ENCODE data around the gene HECTD2.
"Not testable (repeated sequence)": the region's sequence is repeated elsewhere in the genome, so short reads cannot be mapped to it uniquely, and the experiment has no call there.

HECTD2 gene

GRCh38 chr10:91471602-91472001, 61.5 kb downstream of the HECTD2 start:
- DNase-seq (ENCODE audit: low read depth in 3 of 3, low spot score in 1 of 3): no peak

- DNase-seq (ENCODE audit: low read depth in 3 of 3, low spot score in 1 of 3): no peak
Observed at GRCh38 chr10:91472911-91473310, 62.8 kb downstream of the HECTD2 start.

DNA sequence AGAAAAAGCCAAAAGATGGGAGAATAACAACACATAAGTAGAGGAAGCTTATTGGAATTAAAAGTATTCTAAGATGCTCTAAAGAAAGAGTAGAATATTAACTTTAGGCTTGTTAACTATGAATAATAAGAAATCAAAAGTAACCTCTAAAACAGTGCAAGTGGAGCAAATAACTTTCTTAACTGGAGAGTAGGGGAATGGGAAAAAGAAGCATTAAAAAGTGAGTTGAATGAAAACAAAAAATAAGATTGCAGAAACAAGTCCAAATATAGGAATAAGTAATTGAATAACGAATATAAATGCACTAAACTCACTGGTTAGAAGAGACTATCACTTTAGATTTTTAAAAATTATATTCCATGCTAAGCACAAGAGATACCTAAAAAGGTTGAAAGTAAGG, 63.9 kb downstream of the HECTD2 start:
- no peak for DNase-seq (ENCODE audit: low read depth in 3 of 3, low spot score in 1 of 3)

DNA sequence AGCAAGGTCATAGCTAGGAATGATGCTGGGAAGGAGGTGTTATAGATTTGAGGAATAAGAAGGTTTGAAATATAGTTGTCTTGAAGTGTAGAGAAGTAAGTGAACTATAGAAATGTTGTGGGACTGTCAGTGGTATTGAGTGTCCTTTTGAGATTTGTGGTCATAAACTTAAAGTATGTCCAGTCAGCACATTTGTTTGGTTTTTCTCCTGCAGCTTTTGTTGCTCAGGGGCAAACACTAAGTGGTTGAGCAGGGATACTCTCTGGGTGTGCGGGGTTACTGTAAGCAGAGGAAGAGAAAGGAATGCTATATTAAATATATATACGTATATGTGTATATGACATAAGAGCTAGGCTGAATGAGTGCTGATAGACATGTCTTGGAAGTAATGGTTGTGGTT, 67.1 kb downstream of the HECTD2 start:
- no peak for DNase-seq (ENCODE audit: low read depth in 3 of 3, low spot score in 1 of 3)

DNA sequence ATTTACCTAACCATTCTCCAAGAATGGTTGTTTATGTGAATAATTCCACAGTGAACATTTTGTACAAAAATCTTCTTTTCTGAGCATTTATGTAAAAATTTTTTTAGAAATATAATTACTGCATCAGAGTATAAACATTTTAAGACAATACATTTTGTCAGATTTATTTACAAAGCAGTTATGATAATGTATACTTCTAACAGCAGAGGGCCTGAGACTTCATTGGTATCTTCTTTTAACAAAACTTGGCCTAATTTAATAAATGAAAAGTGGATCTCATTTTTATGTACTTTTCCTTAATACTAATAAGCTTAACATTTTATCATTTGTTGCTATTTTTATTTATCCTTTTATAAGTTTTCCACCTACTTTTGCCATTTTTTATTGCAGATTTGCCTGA, 69.4 kb downstream of the HECTD2 start:
- DNase-seq (ENCODE audit: low read depth in 3 of 3, low spot score in 1 of 3): no peak

- DNase-seq (ENCODE audit: low read depth in 3 of 3, low spot score in 1 of 3): no peak
Observed at GRCh38 chr10:91487911-91488582, 77.9 kb downstream of the HECTD2 start.

- no peak for DNase-seq (ENCODE audit: low read depth in 3 of 3, low spot score in 1 of 3)
Observed at GRCh38 chr10:91493313-91493712, 83.2 kb downstream of the HECTD2 start.

DNA sequence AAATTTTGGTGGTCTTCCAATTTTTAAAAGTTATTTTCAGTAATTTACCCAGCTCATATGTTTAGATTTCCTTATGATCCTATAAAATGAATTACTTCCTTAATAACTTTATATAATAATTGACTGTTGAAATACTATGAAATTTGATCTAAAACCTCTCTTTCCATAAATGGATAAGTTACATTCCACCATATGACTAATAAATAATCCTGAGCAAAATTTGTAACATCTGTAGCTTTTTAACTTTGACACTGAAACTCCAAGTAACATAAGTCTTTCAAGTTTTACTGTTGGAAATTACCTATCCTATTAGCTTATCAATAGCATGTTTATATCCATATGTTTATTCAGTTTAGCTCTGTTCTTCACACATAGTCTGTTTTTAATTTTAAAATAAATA, 85.3 kb downstream of the HECTD2 start:
- no peak for DNase-seq (ENCODE audit: low read depth in 3 of 3, low spot score in 1 of 3)

- no peak for DNase-seq (ENCODE audit: low read depth in 3 of 3, low spot score in 1 of 3)
Observed at GRCh38 chr10:91496016-91496415, 85.9 kb downstream of the HECTD2 start.

DNA sequence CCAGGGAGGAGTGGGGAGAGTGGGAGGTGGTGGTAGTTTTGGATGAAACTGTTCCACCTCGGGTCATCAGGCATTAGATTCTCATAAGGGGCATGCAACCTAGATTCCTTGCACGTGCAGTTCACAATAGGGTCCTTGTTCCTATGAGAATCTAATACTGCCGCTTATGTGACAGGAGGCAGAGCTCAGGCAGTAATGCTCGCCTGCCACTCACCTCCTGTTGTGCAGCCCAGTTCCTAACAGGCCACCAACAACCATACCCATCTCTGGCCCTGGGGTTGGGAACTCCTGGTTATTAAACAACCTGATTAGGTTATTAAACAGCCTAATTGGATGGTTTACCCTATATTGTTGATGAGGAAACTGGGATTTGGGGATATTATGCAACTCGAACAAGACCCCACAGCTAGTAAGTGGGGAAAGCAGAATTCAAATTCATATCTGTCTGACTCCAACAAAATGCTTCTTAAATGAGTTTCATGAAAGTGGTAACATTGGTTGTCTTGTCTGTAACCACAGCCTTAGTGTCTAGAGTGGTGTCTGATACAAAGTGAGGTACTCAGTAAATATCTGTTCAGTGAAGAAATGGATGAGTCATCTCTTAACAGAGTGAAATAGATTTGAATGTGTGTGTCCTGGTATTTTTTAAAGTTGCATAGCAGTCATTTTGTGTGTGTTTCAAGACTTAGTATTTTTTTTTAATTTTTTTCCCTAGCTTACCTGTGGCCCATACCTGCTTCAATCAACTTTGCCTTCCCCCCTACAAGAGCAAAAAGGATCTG, 101.6 kb downstream of the HECTD2 start:
- DNase-seq (ENCODE audit: low read depth in 3 of 3, low spot score in 1 of 3): no peak

DNA sequence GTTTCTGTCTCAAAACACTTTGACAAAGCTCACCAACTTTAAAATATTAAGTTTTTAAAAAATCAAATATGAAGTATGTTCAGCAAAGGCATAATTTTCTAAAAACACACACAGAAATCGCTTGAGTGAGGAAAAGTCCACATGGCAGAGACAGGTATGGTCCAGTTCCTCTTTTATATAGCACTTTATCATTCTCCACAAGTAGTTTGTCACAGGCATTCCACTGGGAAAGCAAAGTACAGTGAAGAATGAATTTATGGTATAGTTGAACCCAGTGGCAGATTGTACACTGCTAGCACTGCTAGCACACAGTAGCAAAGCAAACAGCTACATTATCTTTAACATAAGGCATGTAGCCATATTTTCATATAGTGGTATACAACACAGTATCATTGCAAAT, 102.3 kb downstream of the HECTD2 start:
- DNase-seq (ENCODE audit: low read depth in 3 of 3, low spot score in 1 of 3): no peak

DNA sequence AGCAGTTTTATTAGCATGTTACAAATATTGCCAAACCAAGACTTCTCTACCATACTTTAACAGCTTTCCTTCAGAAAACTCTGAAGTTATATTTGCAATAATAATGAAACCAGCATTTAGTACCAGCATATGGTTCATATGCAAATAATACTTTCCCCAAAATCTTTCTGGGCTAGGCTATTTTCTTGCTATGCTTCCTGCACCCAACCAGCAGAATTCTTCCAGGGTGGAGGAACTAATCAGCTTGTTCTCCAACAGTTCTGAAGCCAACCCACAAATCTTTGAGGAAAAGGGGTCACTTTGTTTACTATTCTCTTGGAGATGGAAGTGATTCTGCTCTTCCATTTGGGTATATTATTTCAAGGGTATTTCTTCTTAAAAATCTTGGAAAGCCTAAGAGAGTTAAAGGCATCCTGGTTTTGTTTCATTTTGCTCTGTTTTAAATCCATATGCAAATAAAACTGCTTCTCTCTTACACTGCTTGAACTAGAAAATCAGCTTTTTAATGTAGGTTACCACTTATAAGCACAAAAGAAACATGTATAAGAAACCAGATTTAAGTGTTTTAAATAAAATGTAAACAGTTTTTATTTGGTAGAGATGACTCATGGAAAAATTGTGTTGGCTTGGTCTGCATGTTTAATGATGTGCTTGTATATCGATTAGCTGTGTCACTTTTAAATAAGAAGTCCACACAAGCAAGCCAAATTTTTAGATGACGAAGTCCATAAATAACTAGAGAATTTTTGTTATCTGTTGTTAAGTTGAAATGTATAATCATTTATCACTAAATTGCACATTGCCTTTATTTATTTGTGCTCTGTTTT, 103.7 kb downstream of the HECTD2 start:
- no peak for DNase-seq (ENCODE audit: low read depth in 3 of 3, low spot score in 1 of 3)

DNA sequence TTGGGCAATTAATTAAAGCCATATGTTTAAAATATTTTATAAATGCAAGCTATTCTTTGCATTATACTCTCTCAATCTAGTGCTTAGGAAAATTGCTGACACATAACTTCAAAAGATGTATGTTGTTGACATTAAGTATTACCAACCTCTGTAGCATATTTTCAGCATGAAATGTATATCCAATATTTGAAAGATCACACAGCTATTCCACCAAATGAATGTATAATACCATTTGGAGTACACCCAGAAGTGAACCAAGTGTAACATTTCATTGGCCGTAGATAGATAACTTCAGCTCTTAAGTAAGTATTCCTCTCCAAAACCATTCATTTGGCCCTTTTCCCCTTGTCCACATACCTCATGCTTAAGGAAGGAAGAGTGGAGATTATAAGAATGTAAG, 104.6 kb downstream of the HECTD2 start:
- no peak for DNase-seq (ENCODE audit: low read depth in 3 of 3, low spot score in 1 of 3)

DNA sequence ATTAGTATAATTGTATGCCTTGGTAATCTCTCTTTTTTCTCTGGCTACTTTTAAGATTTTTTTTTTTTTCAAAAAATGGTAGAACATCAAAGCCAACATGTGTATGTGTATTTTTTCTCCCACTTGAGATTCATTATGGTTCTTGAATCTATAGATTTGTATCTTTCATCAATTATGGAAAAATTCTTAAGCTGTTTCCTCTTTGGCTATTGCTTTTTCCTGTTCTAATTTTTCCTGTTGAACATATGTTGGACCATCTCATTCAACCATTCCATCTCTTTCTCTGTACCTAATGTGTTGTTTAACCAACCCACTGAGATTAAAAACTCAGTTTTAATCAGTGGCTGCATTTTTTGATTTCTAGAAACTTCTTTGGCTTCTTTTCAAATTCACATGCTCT, 107.2 kb downstream of the HECTD2 start:
- DNase-seq (ENCODE audit: low read depth in 3 of 3, low spot score in 1 of 3): no peak

GRCh38 chr10:91519899-91520514, 109.9 kb downstream of the HECTD2 start:
- DNase-seq (ENCODE audit: low read depth in 3 of 3, low spot score in 1 of 3): no peak

GRCh38 chr10:91520661-91521060, 110.5 kb downstream of the HECTD2 start:
- no peak for DNase-seq (ENCODE audit: low read depth in 3 of 3, low spot score in 1 of 3)

DNA sequence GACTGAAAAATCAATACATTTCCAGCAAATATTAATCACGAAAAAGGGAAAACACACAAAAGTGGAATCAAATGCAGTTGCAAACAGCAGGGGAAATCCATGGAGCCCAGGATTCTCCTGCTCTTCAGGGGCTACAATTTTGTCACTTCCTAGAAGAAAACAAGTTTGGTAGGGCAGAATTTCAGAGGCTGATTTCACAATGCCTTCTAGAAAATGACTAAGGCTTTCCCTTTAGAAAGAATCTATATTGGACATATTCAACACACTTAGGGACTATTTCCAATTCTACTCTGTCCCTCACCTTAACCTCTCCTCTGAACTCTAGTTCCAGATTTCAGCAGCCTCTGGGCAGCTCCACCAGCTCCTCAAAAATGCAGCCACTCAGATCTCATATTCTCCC, 111.3 kb downstream of the HECTD2 start:
- DNase-seq (ENCODE audit: low read depth in 3 of 3, low spot score in 1 of 3): no peak

DNA sequence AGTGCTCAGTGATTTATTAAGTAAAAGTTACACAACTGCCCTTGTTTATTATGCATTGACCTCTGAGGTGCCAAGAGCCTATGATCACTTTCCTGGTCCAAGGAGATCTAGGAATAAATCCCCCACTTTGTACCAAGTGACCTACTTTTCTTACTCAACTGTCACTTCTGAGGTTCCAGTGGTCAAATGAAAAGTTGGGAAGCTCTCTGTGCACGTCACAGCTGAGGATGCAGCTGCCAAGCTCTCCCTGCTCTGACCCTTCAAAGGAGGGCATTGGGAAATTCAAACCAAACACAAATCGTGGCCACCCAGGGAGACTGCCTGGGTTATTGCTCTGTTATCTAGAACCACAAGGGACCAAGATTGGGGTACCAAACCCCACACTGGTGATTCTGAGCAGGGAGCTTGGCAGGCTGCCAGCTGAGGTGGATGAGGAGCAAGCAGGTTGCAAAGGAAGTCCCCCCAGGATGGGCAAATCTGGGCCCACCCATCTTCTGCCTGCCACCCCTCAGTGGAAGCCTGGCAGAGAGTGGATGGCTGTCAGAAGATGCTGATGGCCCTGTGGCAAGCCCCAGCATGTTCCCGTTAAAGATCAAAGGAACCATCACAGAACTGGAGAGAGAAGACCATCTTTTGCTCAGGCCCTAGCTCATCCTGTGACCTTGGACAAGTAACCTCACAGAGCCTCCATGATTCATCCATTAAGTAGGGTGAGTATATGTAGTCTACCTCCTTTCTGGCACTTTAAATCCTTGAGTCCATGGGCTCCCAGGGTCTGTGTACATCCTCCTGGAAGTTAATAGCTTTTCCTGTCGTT, 116.0 kb downstream of the HECTD2 start:
- no peak for DNase-seq (ENCODE audit: low read depth in 3 of 3, low spot score in 1 of 3)

DNA sequence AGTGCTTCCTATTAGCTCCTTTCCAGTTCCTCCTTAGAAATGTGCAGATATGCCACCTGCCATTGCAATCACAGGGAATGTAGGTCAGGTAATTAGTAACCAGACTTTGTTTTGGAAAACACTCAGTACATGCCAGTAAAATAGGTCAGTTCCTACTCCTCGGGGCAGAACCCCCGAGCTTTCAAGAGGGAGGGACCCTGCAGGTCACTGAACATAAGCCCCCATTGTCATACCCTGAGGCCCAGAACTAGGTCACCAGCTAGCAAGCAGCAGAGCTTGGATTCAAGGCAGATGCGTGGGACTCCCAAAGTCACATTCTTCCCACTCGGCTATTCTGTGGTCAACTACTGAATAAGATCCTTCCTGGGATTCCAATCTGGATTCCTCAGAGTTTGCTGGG, 117.9 kb downstream of the HECTD2 start:
- DNase-seq (ENCODE audit: low read depth in 3 of 3, low spot score in 1 of 3): no peak

DNA sequence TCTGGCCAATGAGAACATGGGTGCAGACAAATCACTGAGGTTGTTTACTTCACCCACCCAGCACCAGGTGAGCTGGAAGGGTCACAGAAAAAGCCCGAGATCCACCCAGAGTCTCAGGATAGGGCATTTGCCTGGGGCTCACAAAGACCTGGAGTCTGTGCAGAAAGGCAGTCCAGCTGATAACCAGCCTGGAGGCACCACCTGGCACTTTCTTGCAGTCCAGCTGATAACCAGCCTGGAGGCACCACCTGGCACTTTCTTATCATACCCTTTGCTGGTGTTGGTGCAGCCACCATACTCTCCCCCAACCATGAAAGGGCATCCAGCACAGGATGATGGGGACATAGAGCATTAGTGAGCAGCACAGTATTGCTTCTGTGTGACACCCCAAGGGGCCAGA, 118.6 kb downstream of the HECTD2 start:
- no peak for DNase-seq (ENCODE audit: low read depth in 3 of 3, low spot score in 1 of 3)

DNA sequence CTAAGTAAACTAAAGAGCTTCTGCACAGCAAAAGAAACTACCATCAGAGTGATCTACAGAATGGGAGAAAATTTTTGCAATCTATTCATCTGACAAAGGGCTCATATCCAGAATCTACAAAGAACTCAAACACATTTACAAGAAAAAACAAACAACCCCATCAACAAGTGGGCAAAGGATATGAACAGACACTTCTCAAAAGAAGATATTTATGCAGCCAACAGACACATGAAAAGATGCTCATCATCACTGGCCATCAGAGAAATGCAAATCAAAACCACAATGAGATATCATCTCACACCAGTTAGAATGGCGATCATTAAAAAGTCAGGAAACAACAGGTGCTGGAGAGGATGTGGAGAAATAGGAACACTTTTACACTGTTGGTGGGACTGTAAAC, 124.6 kb downstream of the HECTD2 start:
- DNase-seq (ENCODE audit: low read depth in 3 of 3, low spot score in 1 of 3): not testable (repeated sequence)

Data from stimulated activated CD4-positive, alpha-beta T cell treated with anti-CD3 and anti-CD28 coated beads, TNF-alpha, amount 100 ng/mL, for 1 hour (primary cell).